ENCODE results near the gene TMEM9B. TPM values are rescaled to one million over a fixed set of nuclear protein-coding genes. Genes with fewer than 3 reads are reported as not detected.

TMEM9B gene
- total RNA-seq, 2 donors from 2014 or later = 19.4 to 62.5 TPM

DNA sequence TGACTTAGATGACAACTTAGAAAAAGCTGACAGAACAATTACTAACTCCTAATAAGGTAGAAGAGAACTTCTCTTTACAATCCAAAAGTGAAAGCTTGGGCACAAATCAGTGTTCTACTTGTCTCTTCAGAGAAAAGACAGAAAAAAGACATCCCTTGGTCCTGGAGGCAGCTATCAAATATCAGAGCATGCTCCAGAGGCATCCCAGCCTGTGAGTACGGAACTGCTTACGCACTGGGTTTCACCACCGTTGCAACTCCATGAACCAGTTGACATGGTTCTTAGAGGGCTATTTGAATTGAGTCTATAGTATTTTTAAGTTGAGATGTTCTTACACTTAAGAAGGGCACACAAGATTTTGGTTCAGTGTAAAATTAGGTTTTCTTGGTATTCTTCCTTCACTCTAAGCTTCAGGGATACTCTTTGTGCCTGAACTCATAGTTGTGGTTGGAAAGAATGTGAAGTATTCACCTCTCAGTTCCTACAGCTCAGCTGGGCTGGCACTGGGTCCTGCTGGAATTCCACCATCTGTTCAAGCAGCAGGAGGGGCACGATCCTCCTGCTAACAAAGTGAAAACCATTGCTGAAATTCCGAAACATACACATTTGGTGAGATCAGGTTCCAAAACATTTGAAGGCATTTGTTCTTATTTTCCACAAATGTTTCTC is 47.0 kb downstream of the TMEM9B start:
- intact Hi-C loops (cut with DNase I) = no loop called here
- WGBS, 2 donors = 63 to 76% methylated on average over 5 of the region's 5 CpGs
- Histone ChIP-seq H3K27me3 (no peaks in the 10 kb centered on the region), H3K4me1 (peaks cover 17% of the 10 kb centered on the region), H3K4me3 (no peak overlapping the region), H3K36me3 (replicated peaks in 1 of 2; ENCODE audit: insufficient read depth in 1 of 2, low read depth in 2 of 2) (peaks cover 0 to 11% of the 10 kb centered on the region in 2 donors), H3K9me3 (no peaks in the 10 kb centered on the region), H3K27ac (peak overlapping the region in 3 of 4 donors; percentile 15 to 41 (median 23))
- TF ChIP-seq POLR2A (IDR thresholded peaks at IDR 0.05) (no peak), CTCF (IDR thresholded peaks at IDR 0.05) (no peak)
- peak in 3 of 4 donors; percentile 14 to 45 (median 25) for DNase-seq
- no peak for ATAC-seq

GRCh38 chr11:8914661-8915018 is 49.6 kb downstream of the TMEM9B start:
- intact Hi-C loops (cut with DNase I) = no loop called here
- H3K9me3 ChIP-seq = no peaks in the 10 kb centered on the region
- TF ChIP-seq POLR2A (IDR thresholded peaks at IDR 0.05) = no peak
- no peak for TF ChIP-seq CTCF (IDR thresholded peaks at IDR 0.05)

DNA sequence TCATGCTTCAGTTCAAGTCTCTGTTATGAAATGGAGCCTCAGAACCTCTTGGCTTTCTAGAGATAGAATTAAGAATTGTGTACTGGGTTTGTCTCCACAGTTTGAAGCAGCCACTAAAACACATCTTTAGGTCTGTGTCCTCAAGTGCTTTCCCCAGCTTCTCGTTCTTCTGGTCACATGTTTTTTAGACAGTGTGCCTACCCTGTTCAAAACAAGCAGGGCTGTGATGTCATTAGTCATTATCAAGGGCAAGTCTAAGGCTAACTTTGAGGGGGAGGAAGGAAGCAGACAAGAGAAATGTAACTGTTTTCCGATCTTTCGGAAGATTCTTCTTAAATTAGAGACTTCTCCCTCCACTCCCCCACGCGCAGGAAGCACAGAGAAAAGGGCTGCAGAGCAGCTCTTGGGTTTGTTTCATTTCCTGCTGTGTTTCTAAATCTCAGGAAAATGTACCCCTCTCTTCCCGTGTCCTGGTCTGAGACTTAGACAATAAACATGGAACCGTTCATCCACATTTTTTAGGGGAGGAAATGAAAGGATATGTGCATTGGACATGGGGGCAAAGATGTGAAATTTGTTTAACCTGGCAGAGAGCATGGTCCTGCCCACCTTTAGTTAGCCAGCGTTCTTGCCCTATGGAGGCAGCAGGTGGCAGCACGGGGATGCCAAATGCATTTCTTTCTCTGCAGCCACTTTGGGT is 50.1 kb downstream of the TMEM9B start:
- H3K9me3 ChIP-seq = no peaks in the 10 kb centered on the region
- intact Hi-C loops (cut with DNase I) = no loop called here
- TF ChIP-seq CTCF (IDR thresholded peaks at IDR 0.05) (peak; percentile 12 to 43 (median 33)), POLR2A (IDR thresholded peaks at IDR 0.05) (no peak)
- peak in 3 of 4 donors; percentile 18 to 33 (median 23) for DNase-seq
- ATAC-seq = no peak
- H3K27me3 ChIP-seq = no peaks in the 10 kb centered on the region
- H3K4me3 ChIP-seq = no peak overlapping the region
- 25 to 29% methylated on average over 9 of the region's 9 CpGs for WGBS, 2 donors
- peak overlapping the region in 2 of 4 donors; percentile 21 to 37 for H3K27ac ChIP-seq
- peaks cover 0 to 5% of the 10 kb centered on the region in 2 donors for H3K36me3 ChIP-seq (replicated peaks in 1 of 2; ENCODE audit: insufficient read depth in 1 of 2, low read depth in 2 of 2)
- peaks cover 33% of the 10 kb centered on the region for H3K4me1 ChIP-seq

More at GRCh38 chr11:8914661-8915018, 49.6 kb downstream of the TMEM9B start:
- Histone ChIP-seq H3K4me3 (no peak overlapping the region), H3K4me1 (peaks cover 32% of the 10 kb centered on the region), H3K27ac (no peak overlapping the region), H3K27me3 (no peaks in the 10 kb centered on the region), H3K36me3 (replicated peaks in 1 of 2; ENCODE audit: insufficient read depth in 1 of 2, low read depth in 2 of 2) (peaks cover 0 to 5% of the 10 kb centered on the region in 2 donors)
- DNase-seq (no peak), ATAC-seq (no peak)
- WGBS, 2 donors = 62 to 75% methylated on average over 4 of the region's 4 CpGs

DNA sequence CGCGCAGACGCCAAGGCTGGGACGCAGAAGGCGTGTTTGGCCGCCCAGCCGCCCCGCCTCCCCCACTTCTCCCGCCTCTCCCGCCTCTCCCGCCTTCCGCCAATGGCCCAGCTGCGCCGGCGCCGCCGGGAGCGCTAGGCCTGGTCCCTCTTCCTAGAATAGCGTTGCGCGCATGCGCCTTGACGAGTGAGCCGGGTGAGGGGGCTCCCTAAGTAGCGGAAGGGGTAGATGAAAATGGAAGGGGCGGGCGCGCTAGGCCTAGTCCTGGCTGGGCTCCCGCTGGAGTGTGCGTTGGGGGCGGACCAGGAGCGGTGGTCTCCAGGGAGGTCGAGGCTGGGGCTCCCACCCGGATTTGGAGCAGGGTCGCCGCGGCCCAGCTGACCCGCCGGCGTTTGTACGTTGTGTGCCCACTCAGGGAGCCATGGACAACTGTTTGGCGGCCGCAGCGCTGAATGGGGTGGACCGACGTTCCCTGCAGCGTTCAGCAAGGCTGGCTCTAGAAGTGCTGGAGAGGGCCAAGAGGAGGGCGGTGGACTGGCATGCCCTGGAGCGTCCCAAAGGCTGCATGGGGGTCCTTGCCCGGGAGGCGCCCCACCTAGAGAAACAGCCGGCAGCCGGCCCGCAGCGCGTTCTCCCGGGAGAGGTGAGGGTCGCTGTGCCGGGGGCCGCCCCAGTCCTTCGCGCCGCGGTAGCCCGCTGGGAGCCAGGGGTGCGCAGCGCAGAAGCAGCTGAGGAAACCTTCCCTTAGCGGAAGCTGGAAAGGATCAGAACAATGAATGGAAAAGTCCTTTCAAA is 53.0 kb downstream of the TMEM9B start, which contains the start of gene AKIP1:
AKIP1 (plus strand) TSS at position 161 of the 795 bp plus-strand sequence; CDS start at position 422, 261 bp downstream.
- 0 to 1% methylated on average over 5 to 64 of the region's 68 CpGs for WGBS, 2 donors
- Histone ChIP-seq H3K9me3 (no peaks in the 10 kb centered on the region), H3K27me3 (no peaks in the 10 kb centered on the region), H3K4me3 (peak within 1 kb of the TSS; percentile 46 to 69), H3K36me3 (replicated peaks in 1 of 2; ENCODE audit: insufficient read depth in 1 of 2, low read depth in 2 of 2) (peaks cover 0 to 1% of the 10 kb centered on the region in 2 donors), H3K27ac (peak within 1 kb of the TSS; percentile 51 to 89 (median 70)), H3K4me1 (peaks cover 33% of the 10 kb centered on the region)
- intact Hi-C loops (cut with DNase I) = no loop called here
- TF ChIP-seq CTCF (IDR thresholded peaks at IDR 0.05) = no peak
- TF ChIP-seq POLR2A (IDR thresholded peaks at IDR 0.05) = peak in 2 of 3 donors; percentile 61 to 68
- ATAC-seq (peak; percentile 94), DNase-seq (peak; percentile 91 to 95 (median 94))
